B cell (primary cell): ENCODE results near the gene CT83. TPM values are rescaled to one million over a fixed set of nuclear protein-coding genes. Genes with fewer than 3 reads are reported as not detected.

Experiments
- ATAC-seq: fragments of 200-7000 bp; cut with Tn5 transposase; one replicate; pipeline ENCODE4 v1.10.0; 2021; ENCODE audit warnings: low read depth, mild to moderate bottlenecking, moderate number of reproducible peaks, moderate library complexity
- CTCF ChIA-PET: fragments of 350-600 bp; sonication (Branson Sonifier 250); formaldehyde crosslinking; loops from one replicate; lab custom pipeline; 2021; ENCODE audit warnings: antibody characterized with exemption, inconsistent platforms; lab: Charles Lee
- POLR2A ChIA-PET: fragments of 350-600 bp; sonication (Branson Sonifier 250); formaldehyde crosslinking; loops from one replicate; lab custom pipeline; 2021; ENCODE audit warnings: antibody characterized with exemption; lab: Charles Lee
- DNase-seq: peaks from one replicate; pipeline ENCODE4 v3.0.0; 2013
- H2AFZ ChIP-seq: 2 replicates; pipeline ENCODE4 v1.6.1; 2012; ENCODE audit warnings: mild to moderate bottlenecking, low read depth, low read length; ENCODE audit not compliant: insufficient read depth, poor library complexity, severe bottlenecking
- H3K27ac ChIP-seq, 2 donors: 1 replicate in 1 of 2; 2 replicates in 1 of 2; pipeline ENCODE4 v1.5.1; 2012 to 2013; ENCODE audit warnings: low read length in 2 of 2, mild to moderate bottlenecking in 2 of 2, moderate library complexity in 1 of 2
- H3K27me3 ChIP-seq, 4 experiments: fragments of 200-600 bp in 1 of 4; sonication (generic) in 1 of 4; replicated peaks in 1 of 4; 1 replicate in 2 of 4; 2 replicates in 2 of 4; pipeline versions ENCODE4 v1.6.1 to v1.7.0; 2013 to 2016; ENCODE audit warnings: low read length in 3 of 4, mild to moderate bottlenecking in 2 of 4, mixed read lengths in 1 of 4, moderate library complexity in 1 of 4; ENCODE audit not compliant: insufficient read depth in 4 of 4, control insufficient read depth in 3 of 4; ENCODE audit errors: control extremely low read depth in 1 of 4
- H3K36me3 ChIP-seq, 2 experiments: replicated peaks in 1 of 2; 1 replicate in 1 of 2; 2 replicates in 1 of 2; pipeline versions ENCODE4 v1.6.1 to v1.7.1; 2013; ENCODE audit warnings: low read length in 1 of 2; ENCODE audit not compliant: insufficient read depth in 2 of 2, control insufficient read depth in 1 of 2; ENCODE audit errors: control extremely low read depth in 1 of 2, extremely low read depth in 1 of 2
- H3K4me1 ChIP-seq, 2 donors: fragments of 200-600 bp in 1 of 2; sonication (generic) in 1 of 2; 1 replicate in 1 of 2; 2 replicates in 1 of 2; pipeline versions ENCODE4 v1.5.1 to v1.6.1; 2013 to 2017; ENCODE audit warnings: low read length in 2 of 2; ENCODE audit not compliant: control insufficient read depth in 2 of 2, insufficient read depth in 2 of 2
- H3K4me2 ChIP-seq: replicated peaks from 2 replicates; pipeline ENCODE3; 2012; ENCODE audit warnings: mild to moderate bottlenecking, low read depth, low read length; ENCODE audit not compliant: poor library complexity, severe bottlenecking
- H3K4me3 ChIP-seq, 5 experiments: fragments of 200-600 bp in 1 of 5; sonication (generic) in 1 of 5; 1 replicate in 3 of 5; 2 replicates in 2 of 5; pipeline versions ENCODE4 v1.5.1 to v1.7.0; 2011 to 2016; ENCODE audit warnings: low read length in 4 of 5, mild to moderate bottlenecking in 4 of 5, low read depth in 2 of 5, control low read depth in 1 of 5, moderate library complexity in 1 of 5; ENCODE audit not compliant: insufficient read depth in 1 of 5; ENCODE audit errors: control extremely low read depth in 1 of 5, extremely low read depth in 1 of 5
- H3K79me2 ChIP-seq: fragments of 200-600 bp; sonication (generic); one replicate; pipeline ENCODE4 v1.6.0; 2016; ENCODE audit warnings: low read length; ENCODE audit not compliant: control insufficient read depth, insufficient read depth
- H3K9ac ChIP-seq: fragments of 200-600 bp; sonication (generic); 2 replicates; pipeline ENCODE4 v1.6.1; 2017; ENCODE audit warnings: mild to moderate bottlenecking, low read length, moderate library complexity
- H3K9me3 ChIP-seq, 3 donors: one replicate each; pipeline versions ENCODE4 v1.6.1 to v1.7.1; 2013; ENCODE audit warnings: low read length in 2 of 3; ENCODE audit not compliant: control insufficient read depth in 2 of 3, insufficient read depth in 1 of 3; ENCODE audit errors: control extremely low read depth in 1 of 3
- H4K20me1 ChIP-seq: 2 replicates; pipeline ENCODE4 v1.6.0; 2012; ENCODE audit warnings: mild to moderate bottlenecking, low read length; ENCODE audit not compliant: insufficient read depth, control insufficient read depth, poor library complexity, severe bottlenecking
- H3K27ac Mint-ChIP-seq: one replicate; pipeline ENCODE4 v1.8.0; 2021; ENCODE audit warnings: mixed read lengths
- H3K27me3 Mint-ChIP-seq: one replicate; pipeline ENCODE4 v1.8.0; 2021; ENCODE audit warnings: mixed read lengths
- H3K4me1 Mint-ChIP-seq: one replicate; pipeline ENCODE4 v1.8.0; 2021; ENCODE audit warnings: mixed read lengths
- H3K4me3 Mint-ChIP-seq: one replicate; pipeline ENCODE4 v1.8.0; 2021; ENCODE audit warnings: mixed read lengths
- H3K9me3 Mint-ChIP-seq: one replicate; pipeline ENCODE4 v1.8.0; 2022; ENCODE audit warnings: mixed read lengths; ENCODE audit not compliant: insufficient read depth
- EZH2 ChIP-seq: IDR thresholded peaks from 2 replicates; pipeline ENCODE4 v1.6.1; 2012; ENCODE audit warnings: borderline replicate concordance, low read depth, mild to moderate bottlenecking, moderate library complexity, low read length; ENCODE audit not compliant: insufficient read depth, poor library complexity, severe bottlenecking
- WGBS: methylation state at CpG from one replicate; pipeline ENCODE4 v1.1.5; 2013; ENCODE audit warnings: missing lambda C conversion rate; ENCODE audit not compliant: insufficient coverage; 5-methylcytosine and 5-hydroxymethylcytosine counted together
- intact Hi-C: fragments of 100-400 bp; cut with micrococcal nuclease; formaldehyde crosslinking; loops from one replicate; pipeline ENCODE4 v1.10.0; 2022
- polyA plus RNA-seq: library from polyadenylated mRNA; depleted of rRNA; stranded (reverse); fragments of >200 nt; gene quantifications from 2 replicates; pipeline ENCODE4 v1.2.3, GENCODE V29; 2012
- total RNA-seq, 2 donors: library from RNA; stranded (reverse); fragments of 120-200 nt in 1 of 2; gene quantifications; 1 replicate in 1 of 2; 2 replicates in 1 of 2; pipeline versions ENCODE4 v1.2.3 to v1.2.4, GENCODE V29; 2013 to 2022
- TF ChIP-seq, protein P1 (sequence below): fragments of 200-600 bp; IDR thresholded peaks from one replicate; pipeline ENCODE4 v1.8.0; 2022; ENCODE audit warnings: antibody characterized with exemption, mild to moderate bottlenecking

Gene CT83
- total and polyA plus RNA-seq, 2 donors (not counting 1 experiment from before 2014, with no cell fraction given), result not detected

DNA sequence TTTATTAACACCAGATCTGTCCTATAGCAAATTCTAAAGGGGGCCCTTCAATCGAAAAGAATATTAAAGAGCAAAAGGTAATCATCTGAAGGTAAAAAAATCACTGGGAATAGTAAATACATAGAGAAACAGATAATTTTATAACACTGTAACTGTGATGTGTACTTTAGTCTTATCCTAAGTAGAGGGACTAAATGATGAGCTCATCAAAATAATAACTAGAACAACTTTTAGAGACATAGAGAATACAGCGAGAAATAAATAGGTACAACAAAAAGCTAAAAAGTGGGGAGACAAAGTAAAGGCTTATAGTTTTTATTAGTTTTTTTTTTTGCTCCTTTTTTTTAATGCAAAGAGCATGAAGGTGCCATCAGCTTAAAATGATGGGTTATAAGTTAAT lies 17.3 kb upstream of the CT83 start:
- H4K20me1 ChIP-seq, result no peaks in the 10 kb centered on the region
- H3K4me3 Mint-ChIP-seq, result no peak overlapping the region
- WGBS, result no CpG with 5 or more reads among the region's 2 CpGs

DNA sequence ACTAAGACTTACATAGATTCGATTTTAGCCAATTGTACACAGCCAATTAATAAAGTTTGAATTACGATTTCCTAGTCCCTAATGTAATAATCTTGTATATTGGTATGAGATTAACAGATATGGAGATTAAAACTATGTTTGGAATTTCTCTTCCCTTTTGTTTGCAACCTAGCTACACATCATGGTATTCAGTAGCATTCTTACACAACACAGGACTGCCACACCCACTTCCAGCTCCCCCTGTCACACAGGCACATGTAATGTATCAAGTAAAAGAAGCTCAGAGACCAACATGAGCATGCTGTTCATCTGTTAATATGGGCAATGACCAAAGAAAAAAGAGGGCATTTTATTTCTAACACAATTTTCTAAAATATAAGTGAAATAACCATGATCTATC lies 13.6 kb downstream of the CT83 start:
- Histone ChIP-seq H3K79me2 (no peaks in the 10 kb centered on the region), H3K9ac (no peak overlapping the region), H3K4me3 (no peak overlapping the region), H3K4me1 (no peaks in the 10 kb centered on the region), H3K27me3 (no peaks in the 10 kb centered on the region), H3K36me3 (no peaks in the 10 kb centered on the region), H3K27ac (no peak overlapping the region), H4K20me1 (no peaks in the 10 kb centered on the region), H3K9me3 (no peaks in the 10 kb centered on the region), H2AFZ (no peak overlapping the region), H3K4me2 (no peak overlapping the region)
- WGBS, result no CpG with 5 or more reads among the region's 2 CpGs
- no peak for ATAC-seq
- intact Hi-C loops, result no loop called here
- DNase-seq, result no peak
- ChIA-PET POLR2A (no interaction called here), CTCF (no interaction called here)
- Mint-ChIP-seq H3K9me3 (no peaks in the 10 kb centered on the region), H3K27ac (no peak overlapping the region), H3K27me3 (no peaks in the 10 kb centered on the region), H3K4me3 (no peak overlapping the region), H3K4me1 (no peaks in the 10 kb centered on the region)
- TF ChIP-seq EZH2, result no peak
- TF ChIP-seq, protein P1, sequence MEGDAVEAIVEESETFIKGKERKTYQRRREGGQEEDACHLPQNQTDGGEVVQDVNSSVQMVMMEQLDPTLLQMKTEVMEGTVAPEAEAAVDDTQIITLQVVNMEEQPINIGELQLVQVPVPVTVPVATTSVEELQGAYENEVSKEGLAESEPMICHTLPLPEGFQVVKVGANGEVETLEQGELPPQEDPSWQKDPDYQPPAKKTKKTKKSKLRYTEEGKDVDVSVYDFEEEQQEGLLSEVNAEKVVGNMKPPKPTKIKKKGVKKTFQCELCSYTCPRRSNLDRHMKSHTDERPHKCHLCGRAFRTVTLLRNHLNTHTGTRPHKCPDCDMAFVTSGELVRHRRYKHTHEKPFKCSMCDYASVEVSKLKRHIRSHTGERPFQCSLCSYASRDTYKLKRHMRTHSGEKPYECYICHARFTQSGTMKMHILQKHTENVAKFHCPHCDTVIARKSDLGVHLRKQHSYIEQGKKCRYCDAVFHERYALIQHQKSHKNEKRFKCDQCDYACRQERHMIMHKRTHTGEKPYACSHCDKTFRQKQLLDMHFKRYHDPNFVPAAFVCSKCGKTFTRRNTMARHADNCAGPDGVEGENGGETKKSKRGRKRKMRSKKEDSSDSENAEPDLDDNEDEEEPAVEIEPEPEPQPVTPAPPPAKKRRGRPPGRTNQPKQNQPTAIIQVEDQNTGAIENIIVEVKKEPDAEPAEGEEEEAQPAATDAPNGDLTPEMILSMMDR, result no peak

More for the DNA sequence above, 17.3 kb upstream of the CT83 start:
- Histone ChIP-seq H3K9ac (no peak overlapping the region), H3K4me1 (no peaks in the 10 kb centered on the region), H3K9me3 (no peaks in the 10 kb centered on the region), H3K36me3 (no peaks in the 10 kb centered on the region), H2AFZ (no peak overlapping the region), H3K27me3 (no peaks in the 10 kb centered on the region), H3K27ac (no peak overlapping the region), H3K4me2 (no peak overlapping the region), H3K79me2 (no peaks in the 10 kb centered on the region), H3K4me3 (no peak overlapping the region)
- intact Hi-C loops, result no loop called here
- POLR2A ChIA-PET, result no interaction called here
- TF ChIP-seq, protein P1, result no peak
- no peak for TF ChIP-seq EZH2
- CTCF ChIA-PET, result no interaction called here
- Mint-ChIP-seq H3K4me1 (no peaks in the 10 kb centered on the region), H3K9me3 (no peaks in the 10 kb centered on the region), H3K27ac (no peak overlapping the region), H3K27me3 (no peaks in the 10 kb centered on the region)
- ATAC-seq (no peak), DNase-seq (no peak)
